Gastrocnemius medialis (tissue), 4 donors: ENCODE data around the gene VTN. TPM values are rescaled to one million over a fixed set of nuclear protein-coding genes. Genes with fewer than 3 reads are reported as not detected.

Experiments
- ATAC-seq, 2 donors: fragments of 150-250 bp; one replicate each; pipeline ENCODE4 v1.9.1; 2016
- DNase-seq, 2 donors: peaks; one replicate each; pipeline ENCODE4 v3.0.0-alpha.2; 2019
- H3K27ac ChIP-seq, 4 donors: fragments of 200-600 bp; sonication (generic); 1 replicate in 1 of 4; 2 replicates in 3 of 4; pipeline ENCODE4 v1.5.1; 2016 to 2018; ENCODE audit warnings: mild to moderate bottlenecking in 2 of 4, moderate library complexity in 1 of 4
- H3K27me3 ChIP-seq, 3 donors: fragments of 200-600 bp; sonication (generic) in 2 of 3; 1 replicate in 1 of 3; 2 replicates in 2 of 3; pipeline versions ENCODE4 v1.5.1 to v1.6.0; 2016 to 2019; ENCODE audit warnings: mild to moderate bottlenecking in 1 of 3, moderate library complexity in 1 of 3
- H3K36me3 ChIP-seq, 2 donors: fragments of 200-600 bp; sonication (generic) in 1 of 2; one replicate each; pipeline ENCODE4 v1.5.1; 2017 to 2018
- H3K4me1 ChIP-seq, 2 donors: fragments of 200-600 bp; sonication (generic) in 1 of 2; one replicate each; pipeline ENCODE4 v1.5.1; 2016 to 2017; ENCODE audit warnings: mild to moderate bottlenecking in 2 of 2
- H3K4me3 ChIP-seq, 4 donors: fragments of 200-600 bp; sonication (generic) in 3 of 4; 1 replicate in 1 of 4; 2 replicates in 3 of 4; pipeline ENCODE4 v1.5.1; 2016 to 2019; ENCODE audit warnings: mild to moderate bottlenecking in 2 of 4
- H3K9me3 ChIP-seq, 3 donors: fragments of 200-600 bp; sonication (generic) in 2 of 3; 1 replicate in 1 of 3; 2 replicates in 2 of 3; pipeline ENCODE4 v1.5.1; 2016 to 2019
- POLR2A ChIP-seq, 2 donors: fragments of 450-650 bp; IDR thresholded peaks; one replicate each; pipeline ENCODE4 v1.6.1; 2017; ENCODE audit warnings: antibody characterized with exemption in 2 of 2, mild to moderate bottlenecking in 2 of 2, moderate library complexity in 2 of 2
- in situ Hi-C, 4 donors: fragments of 200-750 bp; cut with MboI; loops; one replicate each; pipeline versions ENCODE4 v1.15.0 to v1.8.0; 2017; ENCODE audit warnings: low sequenced_read_pairs in 4 of 4
- intact Hi-C: fragments of 100-400 bp; cut with DNase I; formaldehyde crosslinking; loops from one replicate; pipeline ENCODE4 v1.15.1; 2023; ENCODE audit warnings: low total_unique reads
- total RNA-seq, 4 donors: library from RNA; depleted of rRNA; stranded (reverse); fragments of >200 nt; gene quantifications; one replicate each; pipeline versions ENCODE4 v1.1.0 to v1.2.3, GENCODE V29; 2016
- TF ChIP-seq, protein P1 (sequence below), 5 experiments: fragments of 450-650 bp in 3 of 5; fragments of 200-600 bp in 2 of 5; sonication (generic) in 2 of 5; IDR thresholded peaks in 4 of 5; conservative IDR thresholded peaks in 1 of 5; 1 replicate in 4 of 5; 2 replicates in 1 of 5; pipeline ENCODE4 v1.5.1; 2016 to 2019; ENCODE audit warnings: antibody characterized with exemption in 5 of 5, mild to moderate bottlenecking in 3 of 5, moderate library complexity in 3 of 5

Gene VTN
- total RNA-seq, 4 donors from 2014 or later: 3.8 to 11.5 TPM; not detected in 2

DNA sequence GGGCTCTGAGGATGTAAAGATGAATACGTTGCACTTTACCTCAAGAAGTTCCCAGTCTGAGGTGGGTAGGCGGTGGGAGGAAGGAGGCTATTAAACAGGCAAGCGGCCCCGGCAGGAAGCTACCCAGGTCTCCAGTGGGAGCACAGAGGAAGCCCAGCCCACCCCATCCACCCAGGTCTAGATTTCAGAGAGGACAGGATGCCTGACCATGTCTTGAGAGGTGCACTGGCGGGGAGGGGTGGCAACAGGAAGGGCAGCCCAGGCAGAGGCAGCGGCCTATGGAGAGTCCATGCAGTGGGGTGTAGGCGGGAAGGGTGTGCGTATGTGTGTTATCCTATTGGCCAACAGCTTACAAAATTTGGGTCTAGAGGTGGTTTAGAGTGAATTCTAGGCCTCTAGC lies 15.3 kb upstream of the VTN start:
- ATAC-seq (no peak), DNase-seq (no peak)
- Histone ChIP-seq H3K9me3 (no peaks in the 10 kb centered on the region), H3K4me1 (no peaks in the 10 kb centered on the region), H3K4me3 (peak overlapping the region in 1 of 4 donors; percentile 50), H3K27me3 (peaks cover 0 to 3% (median 0%) of the 10 kb centered on the region in 3 donors), H3K27ac (no peak overlapping the region), H3K36me3 (no peaks in the 10 kb centered on the region)
- in situ Hi-C loops (no loop called here), intact Hi-C loops (no loop called here)
- no peak for TF ChIP-seq POLR2A (IDR thresholded peaks at IDR 0.05)
- TF ChIP-seq, protein P1, sequence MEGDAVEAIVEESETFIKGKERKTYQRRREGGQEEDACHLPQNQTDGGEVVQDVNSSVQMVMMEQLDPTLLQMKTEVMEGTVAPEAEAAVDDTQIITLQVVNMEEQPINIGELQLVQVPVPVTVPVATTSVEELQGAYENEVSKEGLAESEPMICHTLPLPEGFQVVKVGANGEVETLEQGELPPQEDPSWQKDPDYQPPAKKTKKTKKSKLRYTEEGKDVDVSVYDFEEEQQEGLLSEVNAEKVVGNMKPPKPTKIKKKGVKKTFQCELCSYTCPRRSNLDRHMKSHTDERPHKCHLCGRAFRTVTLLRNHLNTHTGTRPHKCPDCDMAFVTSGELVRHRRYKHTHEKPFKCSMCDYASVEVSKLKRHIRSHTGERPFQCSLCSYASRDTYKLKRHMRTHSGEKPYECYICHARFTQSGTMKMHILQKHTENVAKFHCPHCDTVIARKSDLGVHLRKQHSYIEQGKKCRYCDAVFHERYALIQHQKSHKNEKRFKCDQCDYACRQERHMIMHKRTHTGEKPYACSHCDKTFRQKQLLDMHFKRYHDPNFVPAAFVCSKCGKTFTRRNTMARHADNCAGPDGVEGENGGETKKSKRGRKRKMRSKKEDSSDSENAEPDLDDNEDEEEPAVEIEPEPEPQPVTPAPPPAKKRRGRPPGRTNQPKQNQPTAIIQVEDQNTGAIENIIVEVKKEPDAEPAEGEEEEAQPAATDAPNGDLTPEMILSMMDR (IDR thresholded peaks at IDR 0.05 in 4 of 5, conservative IDR thresholded peaks at IDR 0.05 in 1 of 5): no peak

DNA sequence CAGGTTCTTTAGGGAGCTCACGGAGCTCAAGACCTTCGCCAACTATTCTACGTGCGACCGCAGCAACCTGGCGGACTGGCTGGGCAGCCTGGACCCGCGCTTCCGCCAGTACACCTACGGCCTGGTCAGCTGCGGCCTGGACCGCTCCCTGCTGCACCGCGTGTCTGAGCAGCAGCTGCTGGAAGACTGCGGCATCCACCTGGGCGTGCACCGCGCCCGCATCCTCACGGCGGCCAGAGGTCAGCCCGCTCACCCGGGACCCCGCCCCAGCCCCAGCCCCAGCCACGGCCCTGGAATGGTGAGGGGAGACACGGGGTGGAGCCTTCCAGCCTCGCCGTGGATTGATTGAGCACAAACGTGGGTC lies 14.9 kb upstream of the VTN start:
- no peak for ATAC-seq
- H3K36me3 ChIP-seq: no peaks in the 10 kb centered on the region

DNA sequence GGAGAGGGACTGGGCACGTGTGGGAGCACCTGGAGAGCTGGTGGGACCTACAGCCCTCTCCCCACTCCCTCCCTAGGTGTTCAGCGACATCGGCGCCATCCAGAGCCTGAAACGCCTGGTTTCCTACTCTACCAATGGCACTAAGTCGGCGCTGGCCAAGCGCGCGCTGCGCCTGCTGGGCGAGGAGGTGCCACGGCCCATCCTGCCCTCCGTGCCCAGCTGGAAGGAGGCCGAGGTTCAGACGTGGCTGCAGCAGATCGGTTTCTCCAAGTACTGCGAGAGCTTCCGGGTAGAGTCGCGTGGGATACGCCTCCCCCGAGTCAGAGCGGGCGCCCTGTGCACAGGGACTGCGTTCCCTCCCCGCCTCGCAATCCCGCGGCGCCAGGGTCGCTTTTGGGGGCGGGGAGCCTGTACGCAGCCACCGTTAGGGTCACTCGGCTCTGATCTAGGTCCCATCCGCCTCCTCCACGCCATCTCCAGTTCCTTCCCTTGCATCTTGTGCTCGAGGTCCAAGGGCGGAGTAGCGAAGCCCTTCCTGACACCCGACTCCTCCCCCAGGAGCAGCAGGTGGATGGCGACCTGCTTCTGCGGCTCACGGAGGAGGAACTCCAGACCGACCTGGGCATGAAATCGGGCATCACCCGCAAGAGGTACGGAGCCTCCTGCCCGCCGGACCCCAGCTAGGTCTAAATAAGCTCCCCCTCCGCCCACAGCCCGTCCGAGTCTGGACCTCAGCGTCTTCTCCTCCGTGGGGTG lies 14.4 kb upstream of the VTN start:
- peaks cover 0 to 3% (median 0%) of the 10 kb centered on the region in 3 donors for H3K27me3 ChIP-seq
- H3K4me3 ChIP-seq: peak overlapping the region; percentile 12 to 50 (median 26)
- no peak for TF ChIP-seq POLR2A (IDR thresholded peaks at IDR 0.05)
- TF ChIP-seq, protein P1 (IDR thresholded peaks at IDR 0.05 in 4 of 5, conservative IDR thresholded peaks at IDR 0.05 in 1 of 5): no peak
- H3K4me1 ChIP-seq: no peaks in the 10 kb centered on the region
- H3K27ac ChIP-seq: no peak overlapping the region
- no peaks in the 10 kb centered on the region for H3K36me3 ChIP-seq
- intact Hi-C loops (no loop called here), in situ Hi-C loops (no loop called here)
- ATAC-seq (peak in 1 of 2 donors; percentile 21), DNase-seq (no peak)
- H3K9me3 ChIP-seq: no peaks in the 10 kb centered on the region

More for the DNA sequence above, 14.9 kb upstream of the VTN start:
- in situ Hi-C loops: no loop called here
- no peak for DNase-seq
- H3K4me3 ChIP-seq: peak overlapping the region; percentile 12 to 50 (median 26)
- H3K4me1 ChIP-seq: no peaks in the 10 kb centered on the region
- H3K9me3 ChIP-seq: no peaks in the 10 kb centered on the region
- intact Hi-C loops: no loop called here
- TF ChIP-seq, protein P1 (IDR thresholded peaks at IDR 0.05 in 4 of 5, conservative IDR thresholded peaks at IDR 0.05 in 1 of 5): no peak
- TF ChIP-seq POLR2A (IDR thresholded peaks at IDR 0.05): no peak
- peaks cover 0 to 3% (median 0%) of the 10 kb centered on the region in 3 donors for H3K27me3 ChIP-seq
- no peak overlapping the region for H3K27ac ChIP-seq

DNA sequence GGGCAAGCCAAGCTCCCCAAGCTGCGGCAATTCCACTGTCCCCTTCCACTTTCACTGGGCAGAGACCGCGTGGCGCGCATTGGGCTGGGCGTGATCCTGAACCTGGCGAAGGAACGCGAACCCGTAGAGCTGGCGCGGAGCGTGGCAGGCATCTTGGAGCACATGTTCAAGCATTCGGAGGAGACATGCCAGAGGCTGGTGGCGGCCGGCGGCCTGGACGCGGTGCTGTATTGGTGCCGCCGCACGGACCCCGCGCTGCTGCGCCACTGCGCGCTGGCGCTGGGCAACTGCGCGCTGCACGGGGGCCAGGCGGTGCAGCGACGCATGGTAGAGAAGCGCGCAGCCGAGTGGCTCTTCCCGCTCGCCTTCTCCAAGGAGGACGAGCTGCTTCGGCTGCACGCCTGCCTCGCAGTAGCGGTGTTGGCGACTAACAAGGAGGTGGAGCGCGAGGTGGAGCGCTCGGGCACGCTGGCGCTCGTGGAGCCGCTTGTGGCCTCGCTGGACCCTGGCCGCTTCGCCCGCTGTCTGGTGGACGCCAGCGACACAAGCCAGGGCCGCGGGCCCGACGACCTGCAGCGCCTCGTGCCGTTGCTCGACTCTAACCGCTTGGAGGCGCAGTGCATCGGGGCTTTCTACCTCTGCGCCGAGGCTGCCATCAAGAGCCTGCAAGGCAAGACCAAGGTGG lies 11.2 kb upstream of the VTN start:
- in situ Hi-C loops: no loop called here
- ATAC-seq: no peak
- no peak for DNase-seq
- TF ChIP-seq, protein P1 (IDR thresholded peaks at IDR 0.05 in 4 of 5, conservative IDR thresholded peaks at IDR 0.05 in 1 of 5): no peak
- TF ChIP-seq POLR2A (IDR thresholded peaks at IDR 0.05): no peak
- no peak overlapping the region for H3K4me3 ChIP-seq
- intact Hi-C loops: no loop called here
- no peaks in the 10 kb centered on the region for H3K36me3 ChIP-seq
- peaks cover 0 to 3% (median 0%) of the 10 kb centered on the region in 3 donors for H3K27me3 ChIP-seq
- H3K9me3 ChIP-seq: no peaks in the 10 kb centered on the region
- H3K4me1 ChIP-seq: no peaks in the 10 kb centered on the region
- H3K27ac ChIP-seq: no peak overlapping the region
